Dendritic cell treated with granulocyte-macrophage colony-stimulating factor and Interleukin-4, amounts not matched to agents 40 ng/mL and 50 ng/mL, for 4 days (primary cell): ENCODE measurements around the gene CCS.

Experiments
- H3K27ac Mint-ChIP-seq: one replicate; pipeline ENCODE4 v1.8.0; 2022; ENCODE audit warnings: mild to moderate bottlenecking, mixed read lengths
- H3K27me3 Mint-ChIP-seq: one replicate; pipeline ENCODE4 v1.8.0; 2022; ENCODE audit warnings: mild to moderate bottlenecking, mixed read lengths
- H3K36me3 Mint-ChIP-seq: one replicate; pipeline ENCODE4 v1.8.0; 2022; ENCODE audit warnings: low read depth, mixed read lengths
- H3K4me1 Mint-ChIP-seq: one replicate; pipeline ENCODE4 v1.8.0; 2022; ENCODE audit warnings: low read depth, mixed read lengths
- H3K4me3 Mint-ChIP-seq: one replicate; pipeline ENCODE4 v1.8.0; 2022; ENCODE audit warnings: mild to moderate bottlenecking, moderate library complexity, mixed read lengths
- H3K9me3 Mint-ChIP-seq: one replicate; pipeline ENCODE4 v1.8.0; 2022; ENCODE audit warnings: mixed read lengths
- intact Hi-C: fragments of 100-400 bp; cut with micrococcal nuclease; formaldehyde crosslinking; loops from one replicate; pipeline ENCODE4 v1.15.0; 2022

The CCS gene

DNA sequence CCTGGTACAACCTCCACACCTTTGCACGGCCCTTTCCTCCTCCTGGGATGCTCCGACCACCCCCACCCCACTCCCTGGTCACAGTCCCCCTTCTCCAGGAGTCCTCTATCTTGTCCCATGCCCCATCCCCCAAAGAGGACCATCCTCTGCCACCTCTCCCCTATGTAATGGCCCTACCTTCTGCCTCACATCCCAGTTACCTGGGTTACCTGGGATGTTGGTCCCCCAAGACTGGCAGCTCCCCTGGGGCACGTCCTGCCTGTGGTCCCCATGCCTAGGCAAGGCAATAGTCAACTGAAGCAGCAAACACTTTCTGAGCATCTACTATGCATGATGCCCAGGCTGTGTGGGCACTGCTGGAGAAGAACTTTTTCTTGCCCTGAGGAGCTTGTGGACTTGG is 37.6 kb upstream of the CCS start:
- Mint-ChIP-seq H3K36me3 (no peaks in the 10 kb centered on the region), H3K27ac (no peak overlapping the region), H3K27me3 (peaks cover 36% of the 10 kb centered on the region), H3K9me3 (no peaks in the 10 kb centered on the region), H3K4me3 (no peak overlapping the region), H3K4me1 (peaks cover 5% of the 10 kb centered on the region)
- intact Hi-C loops = no loop called here

DNA sequence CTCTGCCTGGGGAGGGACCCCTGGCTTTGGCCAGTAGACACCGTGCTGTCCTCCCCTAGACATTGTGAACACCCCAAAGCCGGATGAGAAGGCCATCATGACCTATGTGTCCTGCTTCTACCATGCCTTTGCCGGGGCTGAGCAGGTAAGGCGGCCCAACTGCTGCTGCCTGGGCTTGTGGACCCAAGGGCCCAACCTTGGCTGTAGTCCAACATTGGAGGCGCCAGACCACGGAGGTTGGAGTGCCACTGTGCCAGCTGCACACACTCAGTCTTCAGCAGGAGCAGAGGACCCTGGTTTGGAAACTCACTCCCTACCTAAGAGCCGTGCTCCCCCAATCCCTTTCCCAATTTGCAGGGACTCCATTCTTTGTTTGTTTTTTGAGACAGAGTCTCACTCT is 36.9 kb upstream of the CCS start:
- Mint-ChIP-seq H3K27ac (no peak overlapping the region), H3K4me1 (peaks cover 5% of the 10 kb centered on the region), H3K36me3 (no peaks in the 10 kb centered on the region), H3K9me3 (no peaks in the 10 kb centered on the region), H3K27me3 (peaks cover 38% of the 10 kb centered on the region), H3K4me3 (no peak overlapping the region)
- intact Hi-C loops = no loop called here

DNA sequence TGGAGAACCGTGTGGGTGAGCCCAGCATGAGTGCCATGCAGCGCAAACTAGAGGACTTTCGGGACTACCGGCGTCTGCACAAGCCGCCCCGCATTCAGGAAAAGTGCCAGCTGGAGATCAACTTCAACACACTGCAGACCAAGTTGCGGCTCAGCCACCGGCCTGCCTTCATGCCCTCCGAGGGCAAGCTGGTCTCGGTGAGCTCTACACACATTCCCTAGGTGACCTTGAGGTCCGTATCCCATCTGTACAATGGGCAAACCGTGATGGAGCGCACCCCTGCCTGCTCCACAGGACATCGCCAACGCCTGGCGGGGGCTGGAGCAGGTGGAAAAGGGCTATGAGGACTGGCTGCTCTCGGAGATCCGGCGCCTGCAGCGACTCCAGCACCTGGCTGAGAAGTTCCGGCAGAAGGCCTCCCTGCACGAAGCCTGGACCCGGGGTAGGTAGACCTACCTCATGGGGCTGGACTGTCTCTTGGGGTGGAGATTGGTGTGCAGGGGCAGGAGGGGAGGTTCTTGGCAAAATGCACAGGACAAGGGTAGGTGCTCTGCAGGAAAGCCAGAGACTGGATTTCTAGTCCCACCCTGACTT is 35.2 kb upstream of the CCS start:
- H3K4me1 Mint-ChIP-seq = peaks cover 5% of the 10 kb centered on the region
- H3K36me3 Mint-ChIP-seq = no peaks in the 10 kb centered on the region
- no peaks in the 10 kb centered on the region for H3K9me3 Mint-ChIP-seq
- peaks cover 40% of the 10 kb centered on the region for H3K27me3 Mint-ChIP-seq
- H3K27ac Mint-ChIP-seq = no peak overlapping the region
- H3K4me3 Mint-ChIP-seq = no peak overlapping the region
- intact Hi-C loops = no loop called here

DNA sequence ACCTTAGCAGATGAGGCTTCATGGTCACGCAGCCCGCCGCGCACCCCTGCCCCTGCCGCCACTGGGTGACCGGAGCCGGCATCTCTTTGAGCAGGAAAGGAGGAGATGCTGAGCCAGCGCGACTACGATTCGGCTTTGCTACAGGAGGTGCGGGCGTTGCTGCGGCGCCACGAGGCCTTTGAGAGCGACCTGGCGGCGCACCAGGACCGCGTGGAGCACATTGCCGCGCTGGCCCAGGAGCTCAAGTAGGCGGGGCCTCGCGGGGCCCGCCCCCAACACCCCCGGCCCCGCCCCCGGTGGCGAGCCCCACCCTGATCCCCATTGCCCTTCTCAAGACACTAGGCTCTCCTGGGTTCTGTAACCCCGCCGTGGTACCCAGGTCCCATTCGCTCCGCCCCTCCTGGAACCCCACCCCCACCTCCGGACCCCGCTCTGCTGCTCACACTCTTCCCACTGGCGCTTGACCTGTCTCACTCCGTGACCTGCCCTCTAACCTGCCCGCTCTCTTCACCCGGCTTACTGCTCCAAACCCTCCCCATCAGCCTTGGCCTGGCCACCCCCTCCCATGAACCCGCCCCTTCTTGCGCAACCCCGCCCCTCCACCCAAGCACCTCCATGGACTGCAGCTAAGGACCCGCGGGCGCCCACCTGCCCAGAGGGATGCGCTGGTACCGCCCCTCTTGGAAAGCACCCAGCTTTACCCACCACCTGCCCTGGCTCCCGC is 33.7 kb upstream of the CCS start:
- intact Hi-C loops = no loop called here
- Mint-ChIP-seq H3K9me3 (no peaks in the 10 kb centered on the region), H3K4me3 (no peak overlapping the region), H3K27ac (no peak overlapping the region), H3K27me3 (peaks cover 40% of the 10 kb centered on the region), H3K36me3 (no peaks in the 10 kb centered on the region), H3K4me1 (peaks cover 5% of the 10 kb centered on the region)

DNA sequence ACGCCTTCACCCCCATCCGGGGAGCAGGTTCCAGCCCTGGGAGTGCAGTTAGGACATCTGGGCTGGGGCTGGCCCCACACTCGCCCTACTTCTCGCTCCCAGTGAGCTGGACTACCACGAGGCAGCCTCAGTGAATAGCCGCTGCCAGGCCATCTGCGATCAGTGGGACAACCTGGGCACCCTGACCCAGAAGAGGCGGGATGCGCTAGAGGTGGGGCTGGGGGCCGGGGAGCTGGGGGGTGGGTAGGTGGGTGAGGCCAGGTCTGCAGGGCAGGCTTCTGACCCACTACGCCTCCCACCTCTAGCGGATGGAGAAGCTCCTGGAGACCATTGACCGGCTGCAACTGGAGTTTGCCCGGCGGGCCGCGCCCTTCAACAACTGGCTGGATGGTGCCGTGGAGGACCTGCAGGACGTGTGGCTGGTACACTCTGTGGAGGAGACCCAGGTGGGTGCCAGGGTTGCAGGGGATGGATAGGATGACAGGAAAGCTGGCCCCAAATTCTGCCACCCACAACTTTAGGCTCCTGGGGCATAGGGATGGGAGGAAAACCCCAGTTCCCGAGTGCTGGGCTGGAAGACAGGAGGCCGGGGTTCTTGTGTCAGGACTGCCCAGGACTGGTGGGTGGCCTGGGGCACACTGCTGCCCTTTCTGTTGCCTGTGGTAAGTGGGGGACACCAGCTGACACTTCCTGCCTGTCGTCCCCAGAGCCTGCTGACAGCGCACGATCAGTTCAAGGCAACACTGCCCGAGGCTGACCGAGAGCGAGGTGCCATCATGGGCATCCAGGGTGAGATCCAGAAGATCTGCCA is 32.9 kb upstream of the CCS start:
- Mint-ChIP-seq H3K4me1 (peaks cover 5% of the 10 kb centered on the region), H3K4me3 (no peak overlapping the region), H3K27ac (no peak overlapping the region), H3K27me3 (peaks cover 40% of the 10 kb centered on the region), H3K9me3 (no peaks in the 10 kb centered on the region), H3K36me3 (no peaks in the 10 kb centered on the region)
- intact Hi-C loops = no loop called here

DNA sequence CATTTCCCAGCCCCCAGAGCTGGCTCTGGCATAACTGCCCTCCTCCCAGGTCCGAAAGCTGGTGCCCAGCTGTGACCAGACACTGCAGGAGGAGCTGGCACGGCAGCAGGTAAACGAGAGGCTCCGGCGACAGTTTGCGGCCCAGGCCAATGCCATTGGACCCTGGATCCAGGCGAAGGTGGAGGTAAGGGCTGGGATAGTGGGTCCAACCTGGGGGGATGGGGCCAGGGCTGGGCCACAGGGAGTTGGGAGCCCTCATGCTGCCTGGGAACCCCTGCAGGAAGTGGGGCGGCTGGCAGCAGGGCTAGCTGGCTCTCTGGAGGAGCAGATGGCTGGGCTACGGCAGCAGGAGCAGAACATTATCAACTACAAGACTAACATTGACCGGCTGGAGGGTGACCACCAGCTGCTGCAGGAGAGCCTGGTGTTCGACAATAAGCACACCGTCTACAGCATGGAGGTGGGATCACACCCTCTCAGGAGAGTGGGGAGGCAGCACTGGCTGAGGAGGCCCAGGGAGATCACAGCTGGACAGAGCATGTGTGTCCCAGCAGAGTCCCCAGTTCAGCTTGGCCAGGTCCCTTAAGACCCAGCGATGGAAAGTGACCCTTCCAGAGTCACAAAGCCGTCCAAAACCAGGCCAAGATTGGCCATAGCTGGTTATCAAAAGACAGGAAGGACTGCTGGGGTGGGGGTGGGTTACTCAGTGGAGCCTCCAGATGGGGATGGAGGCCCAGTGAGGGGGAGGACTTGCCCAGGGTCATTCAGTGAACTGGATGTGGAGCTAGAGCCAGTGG is 31.6 kb upstream of the CCS start:
- peaks cover 37% of the 10 kb centered on the region for H3K27me3 Mint-ChIP-seq
- intact Hi-C loops = no loop called here
- H3K27ac Mint-ChIP-seq = no peak overlapping the region
- H3K4me1 Mint-ChIP-seq = peaks cover 5% of the 10 kb centered on the region
- H3K9me3 Mint-ChIP-seq = no peaks in the 10 kb centered on the region
- no peak overlapping the region for H3K4me3 Mint-ChIP-seq
- H3K36me3 Mint-ChIP-seq = no peaks in the 10 kb centered on the region

DNA sequence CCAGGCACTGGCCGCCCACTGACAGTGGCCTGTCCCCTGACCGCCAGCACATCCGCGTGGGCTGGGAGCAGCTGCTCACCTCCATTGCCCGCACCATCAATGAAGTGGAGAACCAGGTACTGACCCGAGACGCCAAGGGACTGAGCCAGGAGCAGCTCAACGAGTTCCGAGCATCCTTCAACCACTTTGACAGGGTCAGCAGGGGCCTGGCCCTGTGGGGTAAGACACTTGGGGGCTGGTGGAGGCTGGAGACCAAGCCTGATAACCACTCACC is 31.1 kb upstream of the CCS start:
- Mint-ChIP-seq H3K27me3 (peaks cover 42% of the 10 kb centered on the region), H3K27ac (no peak overlapping the region), H3K4me3 (no peak overlapping the region), H3K9me3 (no peaks in the 10 kb centered on the region), H3K4me1 (peaks cover 5% of the 10 kb centered on the region), H3K36me3 (no peaks in the 10 kb centered on the region)
- intact Hi-C loops = no loop called here

DNA sequence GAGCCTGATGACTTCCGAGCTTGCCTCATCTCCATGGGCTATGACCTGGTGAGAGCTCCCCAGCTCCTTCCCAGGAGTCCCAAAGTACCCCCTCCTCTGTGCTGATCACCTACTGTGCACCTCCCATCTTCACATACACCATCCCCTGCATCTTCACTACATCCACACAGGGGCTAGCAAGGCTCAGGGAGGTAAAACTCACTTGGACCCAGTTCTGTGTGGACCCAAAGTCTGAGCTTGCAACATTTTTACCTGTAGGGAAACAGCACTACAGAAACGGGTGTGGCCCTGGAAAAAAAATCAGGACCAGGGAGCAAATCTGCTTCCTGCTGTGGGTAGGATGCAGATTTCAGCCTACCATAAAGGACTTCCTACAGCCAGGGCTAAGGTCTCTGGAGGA is 30.7 kb upstream of the CCS start:
- Mint-ChIP-seq H3K27me3 (peaks cover 43% of the 10 kb centered on the region), H3K9me3 (no peaks in the 10 kb centered on the region), H3K27ac (no peak overlapping the region), H3K4me1 (peaks cover 5% of the 10 kb centered on the region), H3K4me3 (no peak overlapping the region), H3K36me3 (no peaks in the 10 kb centered on the region)
- intact Hi-C loops = no loop called here

DNA sequence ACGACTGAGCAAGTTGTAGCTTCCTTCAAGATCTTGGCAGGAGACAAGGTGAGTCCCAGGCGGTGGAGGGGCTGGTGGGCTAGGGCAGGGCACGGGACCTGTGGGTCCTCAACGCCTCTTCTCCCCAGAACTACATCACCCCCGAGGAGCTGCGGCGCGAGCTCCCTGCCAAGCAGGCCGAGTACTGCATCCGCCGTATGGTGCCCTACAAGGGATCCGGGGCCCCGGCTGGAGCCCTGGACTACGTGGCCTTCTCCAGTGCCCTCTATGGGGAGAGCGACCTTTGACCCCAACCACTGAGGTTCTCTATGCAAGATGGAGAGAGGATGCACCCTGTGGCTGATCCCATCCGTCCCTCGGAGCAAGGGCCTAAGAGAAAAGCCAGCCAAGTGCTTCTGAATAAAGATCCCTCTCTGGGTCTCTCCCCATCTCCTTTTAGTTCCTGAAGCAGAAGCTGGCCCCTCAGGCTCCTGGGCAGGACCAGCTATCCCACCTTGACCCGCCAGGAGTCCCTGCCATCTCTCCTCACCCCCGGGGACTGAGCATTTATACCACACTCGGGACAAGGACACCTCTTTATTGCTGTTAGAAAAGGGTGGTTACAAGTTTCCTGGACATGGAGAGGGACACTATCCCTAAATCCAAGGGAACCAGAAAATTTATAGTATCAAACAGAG is 29.9 kb upstream of the CCS start:
- Mint-ChIP-seq H3K36me3 (no peaks in the 10 kb centered on the region), H3K27me3 (peaks cover 44% of the 10 kb centered on the region), H3K4me3 (no peak overlapping the region), H3K27ac (no peak overlapping the region), H3K9me3 (no peaks in the 10 kb centered on the region), H3K4me1 (peaks cover 10% of the 10 kb centered on the region)
- intact Hi-C loops = no loop called here

DNA sequence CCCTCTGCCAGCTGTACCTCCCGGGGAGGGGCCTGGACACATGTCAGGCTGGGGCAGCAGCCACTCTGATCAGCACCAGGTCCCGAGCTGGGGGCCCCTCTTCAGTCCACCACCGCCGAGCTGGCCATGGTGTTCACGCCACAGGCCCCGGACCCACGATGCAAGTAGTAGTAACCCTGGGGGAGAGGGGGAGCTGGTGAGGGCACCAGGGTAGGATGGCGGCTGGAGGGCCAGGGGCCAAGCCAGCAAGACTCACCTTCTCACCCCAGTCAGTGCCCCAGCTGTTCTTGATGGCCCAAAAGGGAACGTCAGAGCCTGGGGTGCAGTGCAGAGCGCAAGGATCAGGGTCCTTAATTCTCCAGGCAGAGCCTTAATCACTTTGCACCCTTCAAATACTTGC is 29.2 kb upstream of the CCS start:
- Mint-ChIP-seq H3K27ac (no peak overlapping the region), H3K4me1 (peaks cover 16% of the 10 kb centered on the region), H3K9me3 (no peaks in the 10 kb centered on the region), H3K36me3 (no peaks in the 10 kb centered on the region), H3K4me3 (no peak overlapping the region), H3K27me3 (peaks cover 41% of the 10 kb centered on the region)
- intact Hi-C loops = no loop called here

DNA sequence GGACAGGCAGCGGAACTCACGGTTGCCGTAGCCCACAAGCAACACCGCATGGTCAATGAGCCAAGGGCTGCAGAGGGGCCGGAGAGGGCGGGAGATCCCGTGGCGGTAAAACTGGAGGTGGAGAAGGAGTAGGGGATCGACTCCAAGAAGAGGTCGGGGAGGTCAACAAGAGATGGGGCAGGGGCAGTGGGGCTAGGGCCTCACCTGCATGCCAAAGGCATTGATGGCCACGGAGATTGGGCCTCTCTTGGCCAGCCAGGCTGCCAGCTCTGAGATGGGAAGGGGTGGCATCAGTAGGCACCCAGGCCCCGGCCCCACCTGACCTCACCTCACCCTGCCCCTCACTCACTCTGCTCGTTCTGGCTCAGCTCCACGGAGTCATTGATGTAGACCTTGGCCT is 28.4 kb upstream of the CCS start:
- intact Hi-C loops = no loop called here
- Mint-ChIP-seq H3K4me3 (no peak overlapping the region), H3K27me3 (peaks cover 41% of the 10 kb centered on the region), H3K4me1 (peaks cover 13% of the 10 kb centered on the region), H3K27ac (no peak overlapping the region), H3K9me3 (no peaks in the 10 kb centered on the region), H3K36me3 (no peaks in the 10 kb centered on the region)

DNA sequence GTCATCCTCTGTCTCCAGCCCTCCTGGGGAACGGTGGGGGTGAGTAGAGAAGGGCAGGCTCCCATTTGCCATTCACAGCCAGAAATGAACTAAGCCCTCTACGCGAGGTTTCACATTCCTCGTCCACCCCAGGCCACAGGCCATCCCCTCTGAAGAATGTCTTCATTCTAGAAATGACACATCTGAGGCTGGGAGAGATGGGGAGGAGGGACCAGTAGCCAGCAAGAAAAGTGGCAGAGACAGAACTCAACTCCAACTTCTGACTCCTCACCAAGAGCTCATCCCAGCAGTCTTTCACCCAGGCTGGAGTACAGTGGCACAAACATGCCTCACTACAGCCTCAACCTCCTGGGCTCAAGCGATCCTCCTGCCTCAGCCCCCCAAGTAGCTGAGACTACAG is 28.0 kb upstream of the CCS start:
- H3K27ac Mint-ChIP-seq = no peak overlapping the region
- peaks cover 38% of the 10 kb centered on the region for H3K27me3 Mint-ChIP-seq
- intact Hi-C loops = no loop called here

DNA sequence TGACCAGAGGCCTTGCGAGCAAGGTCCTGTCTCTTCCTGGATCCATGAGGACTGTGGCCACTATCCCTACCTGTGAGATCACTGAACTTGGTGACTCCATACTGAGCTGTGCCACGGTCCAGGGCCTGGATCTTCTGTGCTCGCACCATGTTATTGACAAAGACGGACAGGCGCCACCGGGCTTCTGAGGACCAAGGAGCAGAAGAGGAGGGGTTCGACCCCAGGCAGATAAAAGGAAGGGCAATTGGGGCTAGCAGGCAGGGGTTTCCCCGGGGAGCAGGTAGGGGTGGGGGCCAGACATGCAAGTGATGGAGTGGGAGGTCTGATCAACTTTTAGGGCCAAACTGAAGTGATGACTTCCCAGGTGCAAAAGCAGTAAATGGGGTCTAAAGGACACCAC is 26.8 kb upstream of the CCS start:
- no peak overlapping the region for H3K4me3 Mint-ChIP-seq
- no peak overlapping the region for H3K27ac Mint-ChIP-seq
- H3K27me3 Mint-ChIP-seq = peaks cover 30% of the 10 kb centered on the region
- no peaks in the 10 kb centered on the region for H3K9me3 Mint-ChIP-seq
- no peaks in the 10 kb centered on the region for H3K36me3 Mint-ChIP-seq
- intact Hi-C loops = no loop called here
- peaks cover 11% of the 10 kb centered on the region for H3K4me1 Mint-ChIP-seq

More for the DNA sequence above, 28.0 kb upstream of the CCS start:
- no peaks in the 10 kb centered on the region for H3K36me3 Mint-ChIP-seq
- no peak overlapping the region for H3K4me3 Mint-ChIP-seq
- H3K9me3 Mint-ChIP-seq = no peaks in the 10 kb centered on the region
- peaks cover 11% of the 10 kb centered on the region for H3K4me1 Mint-ChIP-seq

DNA sequence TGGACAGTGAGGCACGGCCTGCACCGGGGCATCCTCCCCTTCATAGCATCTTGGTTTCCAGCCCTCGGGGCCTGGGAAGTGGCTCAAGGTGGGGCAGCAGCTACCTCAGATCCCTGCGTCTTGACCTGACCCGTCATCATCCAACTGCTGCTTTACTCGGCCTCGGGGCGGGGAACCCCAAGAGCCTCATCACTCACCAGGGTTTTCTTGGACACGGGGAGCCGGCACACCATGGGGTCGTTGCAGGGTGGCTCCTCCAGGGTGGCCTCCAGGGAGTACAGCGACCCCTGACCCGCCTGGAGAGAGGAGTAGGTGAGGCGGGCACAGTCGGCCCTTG is 25.2 kb upstream of the CCS start:
- Mint-ChIP-seq H3K4me3 (peak overlapping the region; percentile 72), H3K4me1 (peaks cover 11% of the 10 kb centered on the region), H3K27ac (no peak overlapping the region), H3K9me3 (no peaks in the 10 kb centered on the region), H3K27me3 (peaks cover 29% of the 10 kb centered on the region), H3K36me3 (no peaks in the 10 kb centered on the region)
- intact Hi-C loops = no loop called here
